GM12801 (cell line): Measurements from ENCODE around the gene R3HDML.

Experiments
- CTCF ChIP-seq: IDR thresholded peaks from one replicate; pipeline ENCODE4 v1.5.1; 2011; ENCODE audit warnings: control low read depth; ENCODE audit not compliant: insufficient read length; ENCODE audit errors: extremely low read depth

R3HDML gene

GRCh38 chr20:44358776-44359175, 21.9 kb downstream of the R3HDML start:
- no peak for TF ChIP-seq CTCF

GRCh38 chr20:44360221-44360620, 23.4 kb downstream of the R3HDML start:
- no peak for TF ChIP-seq CTCF

GRCh38 chr20:44361021-44361420, 24.2 kb downstream of the R3HDML start:
- TF ChIP-seq CTCF = no peak

GRCh38 chr20:44362466-44362940, 25.7 kb downstream of the R3HDML start:
- no peak for TF ChIP-seq CTCF

- TF ChIP-seq CTCF = no peak
These were observed 27.2 kb downstream of the R3HDML start for GRCh38 chr20:44364068-44364467.

GRCh38 chr20:44364780-44365179, 27.9 kb downstream of the R3HDML start:
- no peak for TF ChIP-seq CTCF

GRCh38 chr20:44367746-44368145, 30.9 kb downstream of the R3HDML start:
- TF ChIP-seq CTCF = no peak

- no peak for TF ChIP-seq CTCF
These were observed 33.9 kb downstream of the R3HDML start for GRCh38 chr20:44370639-44371218.
